HepG2 (cell line): ENCODE data around the gene MREG. TPM values are rescaled to one million over a fixed set of nuclear protein-coding genes. Genes with fewer than 3 reads are reported as not detected.
"Not testable (repeated sequence)": the region's sequence is repeated elsewhere in the genome, so short reads cannot be mapped to it uniquely, and the experiment has no call there.

Experiments used
- BCL6 ChIP-seq: IDR thresholded peaks from 2 replicates; pipeline ENCODE4 v1.6.1; 2016; ENCODE audit warnings: missing genetic modification reagents, missing compliant biosample characterization
- DRAP1 ChIP-seq: IDR thresholded peaks from 2 replicates; pipeline ENCODE4 v1.6.1; 2016; ENCODE audit warnings: missing genetic modification reagents, missing compliant biosample characterization
- ERF ChIP-seq: IDR thresholded peaks from 2 replicates; pipeline ENCODE4 v1.6.1; 2018; ENCODE audit warnings: missing biosample characterization, missing genetic modification reagents
- ETV5 ChIP-seq: IDR thresholded peaks from 2 replicates; pipeline ENCODE4 v1.6.1; 2018; ENCODE audit warnings: missing biosample characterization, missing genetic modification reagents, inconsistent platforms, borderline replicate concordance
- FOXP1 ChIP-seq, 2 experiments: fragments of 450-650 bp in 1 of 2; IDR thresholded peaks; 2 replicates each; pipeline ENCODE4 v1.6.1; 2017 to 2018; ENCODE audit warnings: antibody characterized with exemption in 1 of 2
- GABPB1 ChIP-seq: IDR thresholded peaks from 2 replicates; pipeline ENCODE4 v1.6.1; 2016; ENCODE audit warnings: mild to moderate bottlenecking, missing genetic modification reagents, moderate library complexity, missing compliant biosample characterization
- HOMEZ ChIP-seq: IDR thresholded peaks from 2 replicates; pipeline ENCODE4 v1.6.1; 2016; ENCODE audit warnings: low read depth
- MAFF ChIP-seq: IDR thresholded peaks from 2 replicates; pipeline ENCODE4 v1.6.1; 2011; ENCODE audit warnings: low read depth, low read length, improper control_type of control experiment
- MAFK ChIP-seq, 2 experiments: IDR thresholded peaks in 1 of 2; conservative IDR thresholded peaks in 1 of 2; 2 replicates each; pipeline ENCODE4 v1.6.1; 2011; ENCODE audit warnings: improper control_type of control experiment in 2 of 2, low read length in 2 of 2
- NR2F6 ChIP-seq, 2 experiments: IDR thresholded peaks; 2 replicates each; pipeline ENCODE4 v1.6.1; 2016; ENCODE audit warnings: antibody characterized with exemption in 1 of 2, mild to moderate bottlenecking in 1 of 2
- POGZ ChIP-seq: sonication (generic); formaldehyde crosslinking; IDR thresholded peaks from 2 replicates; pipeline ENCODE4 v1.4.0; 2020; ENCODE audit warnings: mild to moderate bottlenecking, missing genetic modification reagents
- PRPF4 ChIP-seq: fragments of 200-400 bp; formaldehyde crosslinking; IDR thresholded peaks from 2 replicates; pipeline ENCODE4 v1.6.1; 2016; ENCODE audit warnings: low read length, low read depth; ENCODE audit not compliant: poor library complexity, severe bottlenecking
- SALL2 ChIP-seq: sonication (generic); formaldehyde crosslinking; IDR thresholded peaks from 2 replicates; pipeline ENCODE4 v1.8.1; 2023; ENCODE audit warnings: mild to moderate bottlenecking, missing genetic modification reagents, inconsistent platforms
- SMAD3 ChIP-seq: sonication (generic); formaldehyde crosslinking; IDR thresholded peaks from 2 replicates; pipeline ENCODE4 v1.4.0; 2020; ENCODE audit warnings: missing genetic modification reagents
- THRA ChIP-seq: sonication (generic); formaldehyde crosslinking; IDR thresholded peaks from 2 replicates; pipeline ENCODE4 v1.4.0; 2020; ENCODE audit warnings: missing genetic modification reagents, borderline replicate concordance
- ZFP91 ChIP-seq: sonication (generic); formaldehyde crosslinking; IDR thresholded peaks from 2 replicates; pipeline ENCODE4 v1.9.0; 2022; ENCODE audit warnings: missing genetic modification reagents, mild to moderate bottlenecking, borderline replicate concordance
- ZFY ChIP-seq: sonication (generic); formaldehyde crosslinking; IDR thresholded peaks from 2 replicates; pipeline ENCODE4 v1.4.0; 2020; ENCODE audit warnings: missing genetic modification reagents
- ZNF281 ChIP-seq: sonication (generic); formaldehyde crosslinking; IDR thresholded peaks from 2 replicates; pipeline ENCODE4 v1.4.0; 2020; ENCODE audit warnings: missing genetic modification reagents, borderline replicate concordance
- ZNF292 ChIP-seq: sonication (generic); formaldehyde crosslinking; IDR thresholded peaks from 2 replicates; pipeline ENCODE4 v1.8.1; 2022; ENCODE audit warnings: mild to moderate bottlenecking, low read depth, missing genetic modification reagents, borderline replicate concordance
- ZNF792 ChIP-seq: IDR thresholded peaks from 2 replicates; pipeline ENCODE4 v1.6.1; 2016
- polyA plus RNA-seq, 8 experiments: library from polyadenylated mRNA; depleted of rRNA in 3 of 8; stranded (reverse) in 7 of 8; unstranded in 1 of 8; fragments of >200 nt; fragmentation: Illumina TruSeq in 4 of 8; extraction: Trizol in 4 of 8; gene quantifications; 2 replicates each; pipeline versions ENCODE4 v1.2.1 to v1.2.3, GENCODE V29; 2011 to 2016; ENCODE audit warnings: low read depth in 4 of 8, missing spikeins in 1 of 8, mixed read lengths in 1 of 8; ENCODE audit not compliant: insufficient read depth in 1 of 8
- total RNA-seq, 5 experiments: library from RNA; depleted of rRNA; stranded (reverse); fragments of >200 nt; fragmentation: Illumina TruSeq; extraction: Trizol; gene quantifications; 2 replicates each; pipeline ENCODE4 v1.2.3, GENCODE V29; 2016; ENCODE audit warnings: low read depth in 1 of 5

MREG gene
- total and polyA plus RNA-seq, 2 of the 13 experiments (the other 11 are each of a cell fraction or from before 2014, with no cell fraction given) = 7.5 to 23.3 TPM

- TF ChIP-seq MAFK (conservative IDR thresholded peaks at IDR 0.05 in 1 of 2, IDR thresholded peaks at IDR 0.05 in 1 of 2; ENCODE audit: low read length in 2 of 2) (0 out of 4 replicates have a peak, but pooled peaks of 1 of the 2 experiments have one; percentile 2), ETV5 (CRISPR knock-in tag) (peak; percentile 8; the same call in 1 of the 2 replicates), NR2F6 (IDR thresholded peaks at IDR 0.05) (peak; percentile 23; the same call in 1 of the 2 replicates), NR2F6 (CRISPR knock-in tag; IDR thresholded peaks at IDR 0.05) (peak; percentile 73), ZFY (0 out of 2 replicates have a peak, but pooled peaks have one; percentile 23), ZNF281 (CRISPR knock-in tag) (peak; percentile 98), SMAD3 (CRISPR knock-in tag) (peak; percentile 59; the same call in 1 of the 2 replicates), THRA (CRISPR knock-in tag) (peak; percentile 87; the same call in 1 of the 2 replicates), POGZ (CRISPR knock-in tag) (peak; percentile 87), ZNF292 (CRISPR knock-in tag) (peak; percentile 69; the same call in 1 of the 2 replicates), FOXP1 (CRISPR knock-in tag; IDR thresholded peaks at IDR 0.05) (peak; percentile 45; the same call in 1 of the 2 replicates), SALL2 (CRISPR knock-in tag) (peak; percentile 34; the same call in 1 of the 2 replicates), ZFP91 (CRISPR knock-in tag) (peak; percentile 48; the same call in 1 of the 2 replicates), BCL6 (CRISPR knock-in tag) (peak; percentile 19; the same call in 1 of the 2 replicates), PRPF4 (peak; percentile 64), MAFF (0 out of 2 replicates have a peak, but pooled peaks have one; percentile 5), DRAP1 (CRISPR knock-in tag) (peak; percentile 48; the same call in 1 of the 2 replicates), ERF (CRISPR knock-in tag) (peak; percentile 62), HOMEZ (peak; percentile 82; the same call in 1 of the 2 replicates), ZNF792 (CRISPR knock-in tag) (0 out of 2 replicates have a peak, but pooled peaks have one; percentile 34), GABPB1 (peak; percentile 20; the same call in 1 of the 2 replicates)
- not testable (repeated sequence) for TF ChIP-seq FOXP1 (IDR thresholded peaks at IDR 0.05)
Measured at GRCh38 chr2:215988556-215989207, 24.7 kb downstream of the MREG start (continued).
